ENCODE results near the gene ALDH1L2.

DNA sequence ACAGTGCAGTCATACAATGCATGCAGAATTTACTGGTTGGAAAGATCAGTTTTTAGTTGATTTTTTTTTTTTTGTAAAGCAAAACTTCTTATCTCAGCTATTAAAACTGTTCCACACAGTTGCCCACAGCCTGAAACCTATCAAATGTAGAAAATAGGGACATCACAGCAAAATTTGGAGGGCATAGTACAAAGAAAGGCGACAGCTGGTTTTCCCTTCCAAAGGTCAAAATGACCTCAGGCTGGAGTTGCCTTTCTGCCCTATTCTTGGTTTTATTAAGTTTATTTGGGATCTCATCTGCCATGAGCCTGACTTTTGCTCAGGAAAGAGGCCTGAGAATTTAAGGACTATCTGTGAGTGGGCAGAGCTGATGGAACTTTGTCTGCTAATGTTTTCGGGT is 69.7 kb downstream of the ALDH1L2 start:
- TF ChIP-seq, protein P1, sequence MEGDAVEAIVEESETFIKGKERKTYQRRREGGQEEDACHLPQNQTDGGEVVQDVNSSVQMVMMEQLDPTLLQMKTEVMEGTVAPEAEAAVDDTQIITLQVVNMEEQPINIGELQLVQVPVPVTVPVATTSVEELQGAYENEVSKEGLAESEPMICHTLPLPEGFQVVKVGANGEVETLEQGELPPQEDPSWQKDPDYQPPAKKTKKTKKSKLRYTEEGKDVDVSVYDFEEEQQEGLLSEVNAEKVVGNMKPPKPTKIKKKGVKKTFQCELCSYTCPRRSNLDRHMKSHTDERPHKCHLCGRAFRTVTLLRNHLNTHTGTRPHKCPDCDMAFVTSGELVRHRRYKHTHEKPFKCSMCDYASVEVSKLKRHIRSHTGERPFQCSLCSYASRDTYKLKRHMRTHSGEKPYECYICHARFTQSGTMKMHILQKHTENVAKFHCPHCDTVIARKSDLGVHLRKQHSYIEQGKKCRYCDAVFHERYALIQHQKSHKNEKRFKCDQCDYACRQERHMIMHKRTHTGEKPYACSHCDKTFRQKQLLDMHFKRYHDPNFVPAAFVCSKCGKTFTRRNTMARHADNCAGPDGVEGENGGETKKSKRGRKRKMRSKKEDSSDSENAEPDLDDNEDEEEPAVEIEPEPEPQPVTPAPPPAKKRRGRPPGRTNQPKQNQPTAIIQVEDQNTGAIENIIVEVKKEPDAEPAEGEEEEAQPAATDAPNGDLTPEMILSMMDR (IDR thresholded peaks at IDR 0.05), result no peak
- no peak for TF ChIP-seq POLR2A (IDR thresholded peaks at IDR 0.05)

Measured in adrenal gland (tissue), 5 donors.